CD4-positive, alpha-beta T cell treated with Interleukin-15 for 4 hours (primary cell): Measurements from ENCODE around the gene RNF166.
A peak's percentile ranks its signal among the peaks of the same experiment; 100 is the strongest.

Experiments
- DNase-seq: peaks from one replicate; pipeline ENCODE4 v3.0.0-alpha.2; 2020; ENCODE audit warnings: low spot score

The RNF166 gene

DNA sequence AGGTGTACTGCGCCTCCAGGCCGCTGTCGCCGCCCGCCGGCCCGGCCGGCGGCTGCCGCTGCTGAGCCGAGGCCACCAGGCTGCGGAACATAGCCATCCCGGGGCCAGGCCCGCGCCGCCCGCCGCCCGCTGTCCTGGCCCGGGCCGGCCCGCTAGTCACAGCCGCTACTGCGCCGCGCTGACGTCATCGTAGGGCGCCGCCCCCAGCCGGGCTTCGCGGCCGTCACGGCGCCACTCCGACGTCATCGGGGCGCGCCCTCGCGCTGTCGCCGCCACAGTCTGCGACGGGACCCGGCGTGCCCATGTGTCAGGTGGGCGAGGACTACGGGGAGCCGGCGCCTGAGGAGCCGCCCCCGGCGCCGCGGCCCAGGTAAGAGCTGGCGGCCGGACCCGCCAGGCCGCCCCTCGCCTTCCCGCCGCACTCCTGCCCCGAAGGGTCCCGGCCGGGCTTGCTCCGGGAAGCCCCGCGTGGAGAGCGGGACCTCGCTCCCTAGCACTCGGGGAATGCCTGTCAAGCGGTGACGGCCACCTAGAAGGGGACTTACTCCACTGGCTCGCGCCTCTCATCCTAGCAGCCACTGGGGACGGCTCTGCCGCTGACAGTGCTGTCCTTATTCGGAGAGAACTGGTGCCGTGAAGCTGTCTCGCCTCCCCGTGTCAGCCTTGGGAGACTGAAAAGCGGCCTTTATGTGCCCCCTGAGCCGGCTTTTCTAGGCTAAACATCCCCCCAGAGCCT lies at the start of gene RNF166, which contains the start of gene CTU2:
TSS of gene RNF166 (minus strand) at position 180 of the 736 bp plus-strand sequence. CDS start at position 97, 83 bp downstream.
TSS of gene CTU2 (plus strand) at position 275 of the 736 bp plus-strand sequence. CDS start at position 303, 28 bp downstream.
- peak; percentile 87 for DNase-seq

- DNase-seq: peak; percentile 26
These were observed 48.9 kb upstream of the RNF166 start for GRCh38 chr16:88754912-88755744.

GRCh38 chr16:88754109-88754911 lies 48.1 kb upstream of the RNF166 start:
- DNase-seq: no peak

DNA sequence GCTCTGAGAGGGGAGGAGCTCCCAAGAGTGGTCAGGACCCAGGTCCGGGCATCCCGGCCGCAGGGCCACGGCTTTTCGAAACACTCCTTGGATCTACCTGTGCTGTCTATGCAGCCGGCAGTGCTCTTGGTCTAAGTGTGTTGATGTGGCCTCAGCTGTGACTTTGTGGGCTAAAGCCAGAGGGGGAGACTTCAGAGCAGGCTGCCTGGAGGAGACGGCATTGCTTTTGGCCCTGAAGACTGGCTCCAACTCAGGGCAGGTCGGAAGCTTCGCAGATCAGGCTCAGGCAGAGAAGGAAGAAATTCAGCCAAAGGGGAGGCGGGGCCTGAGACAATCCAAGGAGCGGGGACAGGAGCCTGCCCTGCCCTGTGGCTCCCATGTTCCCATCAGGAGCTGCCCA lies 47.4 kb upstream of the RNF166 start:
- DNase-seq: no peak

DNA sequence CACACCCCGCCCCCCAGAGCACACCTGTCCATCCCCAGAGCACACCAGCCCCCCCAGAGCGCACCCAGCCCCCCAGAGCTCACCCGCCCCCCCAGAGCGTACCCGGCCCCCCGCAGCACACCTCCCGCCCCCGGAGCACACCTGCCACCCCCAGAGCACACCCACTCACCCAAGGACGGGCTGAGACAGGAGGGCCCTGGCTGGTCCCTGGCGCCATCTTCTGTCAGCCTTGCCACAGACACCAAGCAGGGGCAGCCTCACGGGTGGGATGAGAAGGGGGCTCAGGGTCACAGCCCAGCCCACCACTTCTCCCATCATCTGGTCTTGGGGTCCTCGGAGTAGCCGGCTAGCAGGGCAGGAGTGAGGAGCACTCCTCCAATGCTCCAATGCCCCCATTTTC lies 47.0 kb upstream of the RNF166 start:
- DNase-seq: no peak

DNA sequence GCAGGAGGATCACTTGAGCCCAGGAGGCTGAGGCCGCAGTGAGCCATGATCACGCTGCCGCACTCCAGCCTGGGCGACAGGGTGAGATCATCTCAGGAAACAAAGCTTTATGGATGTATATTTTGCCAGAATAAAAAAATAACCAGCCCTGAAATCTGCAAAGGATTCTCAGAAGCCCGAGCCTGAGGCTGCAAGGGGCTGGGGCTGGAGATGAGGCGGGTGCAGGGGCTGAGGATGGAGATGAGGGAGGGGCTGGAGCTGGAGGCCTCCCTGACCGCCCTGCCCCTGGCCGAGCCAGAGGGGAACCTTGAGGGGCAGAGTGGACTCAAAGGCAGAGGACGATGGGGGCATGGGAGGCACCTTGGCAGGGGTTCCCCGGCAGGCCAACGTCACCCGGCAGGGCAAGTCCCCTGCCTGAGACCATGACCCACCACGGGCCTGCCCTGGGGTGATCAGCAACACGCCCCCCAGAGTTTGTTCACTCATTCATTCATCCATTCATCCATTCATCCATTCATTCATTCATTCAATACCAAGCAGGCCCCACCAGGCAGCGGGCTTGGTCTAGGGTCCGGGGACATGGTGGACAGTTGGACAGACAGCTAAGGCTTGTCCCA lies 46.3 kb upstream of the RNF166 start:
- no peak for DNase-seq

DNA sequence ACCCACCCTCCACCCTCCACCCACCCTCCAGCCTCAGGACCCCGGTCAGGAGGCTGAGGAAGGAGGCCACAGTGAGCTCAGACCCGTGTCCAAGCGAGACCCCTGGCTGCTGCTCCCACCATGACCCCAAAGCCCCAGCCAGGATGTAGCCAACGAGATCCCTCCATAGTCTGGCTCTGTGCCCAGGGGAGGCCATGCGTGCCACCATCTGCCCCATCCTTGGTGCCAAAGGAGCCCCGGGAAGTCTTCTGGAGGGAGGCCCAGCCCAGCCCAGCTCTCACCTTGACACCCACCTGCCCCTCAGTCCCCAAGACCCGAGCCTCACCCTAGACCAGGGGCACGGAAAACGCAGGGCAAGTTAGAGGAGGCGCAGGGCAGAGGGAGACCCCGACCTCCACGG lies 44.6 kb upstream of the RNF166 start:
- no peak for DNase-seq

GRCh38 chr16:88749358-88749757 lies 43.1 kb upstream of the RNF166 start:
- no peak for DNase-seq

DNA sequence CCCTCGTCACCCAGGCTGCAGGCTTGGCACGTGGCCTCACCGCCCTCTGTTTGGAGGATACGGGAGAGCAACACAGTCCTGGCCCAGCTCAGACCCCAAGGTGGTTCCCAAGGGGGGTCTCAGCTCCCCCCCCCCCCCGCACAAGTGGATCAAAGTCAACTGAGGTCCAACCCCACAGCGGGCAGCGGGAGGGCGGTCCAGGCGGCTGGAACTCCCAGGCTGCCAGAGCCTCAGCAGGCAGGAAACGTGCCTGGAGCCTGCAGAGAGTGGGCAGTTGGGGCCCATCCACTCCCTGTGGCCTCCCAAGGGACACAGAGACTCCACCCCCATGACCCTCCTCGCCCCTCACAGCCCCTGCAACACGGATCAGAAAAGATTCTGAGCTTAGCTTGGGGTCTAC lies 42.2 kb upstream of the RNF166 start:
- no peak for DNase-seq

DNA sequence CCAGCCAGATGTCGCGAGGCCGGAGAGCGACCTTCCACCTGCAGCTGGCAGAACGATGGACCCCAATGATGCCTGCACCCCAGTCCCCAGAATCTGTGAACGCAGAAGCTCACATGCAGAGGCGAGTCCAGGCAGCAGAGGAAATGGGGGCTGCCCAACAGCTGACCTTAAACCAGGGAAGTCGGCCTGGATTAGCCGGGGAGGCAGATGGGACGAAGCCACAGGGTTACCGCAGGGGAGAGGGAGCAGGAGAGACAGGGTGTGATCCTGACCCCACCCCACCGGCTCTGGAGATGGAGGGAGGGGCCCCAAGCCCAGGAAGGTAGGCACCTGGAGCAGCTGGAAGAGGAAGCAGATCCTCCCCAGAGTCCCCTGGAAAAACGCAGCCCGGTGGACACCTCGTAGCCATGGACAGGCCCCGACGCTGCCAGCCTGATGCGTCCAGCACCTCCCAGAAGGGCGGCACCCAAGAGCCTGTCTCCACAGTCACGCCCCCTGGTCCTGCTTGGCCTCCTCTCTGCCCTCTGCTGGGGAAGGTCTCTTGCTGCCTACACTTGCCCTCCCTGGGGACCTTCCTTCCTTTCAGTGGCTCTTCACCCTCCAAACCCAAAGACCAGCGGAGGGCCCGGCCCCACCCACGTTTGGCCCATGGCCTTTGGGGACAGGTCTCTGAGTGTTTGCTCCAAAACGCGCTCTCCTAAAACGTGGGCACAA lies 41.5 kb upstream of the RNF166 start:
- peak; percentile 10 for DNase-seq

GRCh38 chr16:88746506-88746905 lies 40.3 kb upstream of the RNF166 start:
- DNase-seq: no peak

DNA sequence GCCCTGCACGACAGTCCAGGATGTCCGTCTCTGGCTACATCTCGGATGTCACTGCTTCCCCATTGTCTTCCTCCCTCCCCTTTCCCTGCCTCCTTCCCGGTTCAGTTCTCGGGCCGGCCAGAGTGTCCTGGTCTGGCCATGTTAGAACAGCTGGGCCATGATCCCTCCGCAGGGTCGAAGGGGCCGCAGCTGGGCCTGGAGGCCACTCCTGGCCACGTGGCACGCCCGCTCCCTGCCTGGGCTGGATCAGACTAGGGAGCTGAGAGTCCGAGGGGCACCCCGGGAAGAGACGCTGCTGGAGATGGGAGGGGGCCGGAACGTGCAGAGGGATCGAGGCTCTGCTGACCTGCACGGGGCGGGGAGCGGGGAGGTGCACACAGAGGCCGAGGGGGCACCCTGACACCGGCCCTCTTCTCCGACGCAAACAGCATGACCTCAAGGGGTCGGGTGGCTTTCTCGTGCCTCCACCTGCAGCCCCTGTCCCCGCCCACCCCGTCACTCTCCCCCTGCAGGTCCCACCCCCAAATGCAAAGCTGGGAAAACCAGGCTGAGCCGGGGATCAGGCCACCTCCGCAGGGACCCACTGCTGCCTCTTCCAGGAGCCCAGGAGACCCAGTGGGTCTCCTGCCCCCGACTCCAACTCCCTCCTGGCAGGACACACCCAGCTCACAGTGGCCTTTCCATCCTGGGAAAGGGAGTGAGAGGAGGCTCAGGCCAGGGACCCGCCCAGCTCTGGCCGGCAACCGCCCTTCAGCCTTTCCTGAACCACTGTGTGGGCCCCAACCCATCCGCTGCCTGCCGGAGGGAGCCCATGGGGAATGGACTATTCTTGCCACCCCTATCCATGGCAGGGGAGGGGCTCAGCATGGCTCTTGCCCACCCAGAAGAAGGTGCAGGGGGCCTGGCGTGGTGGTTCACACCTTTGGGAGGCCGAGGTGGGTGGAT lies 38.6 kb upstream of the RNF166 start:
- no peak for DNase-seq

GRCh38 chr16:88743693-88744576 lies 37.7 kb upstream of the RNF166 start:
- DNase-seq: peak; percentile 68

- no peak for DNase-seq
These were observed 36.8 kb upstream of the RNF166 start for GRCh38 chr16:88742896-88743605.

GRCh38 chr16:88741368-88741767 lies 35.2 kb upstream of the RNF166 start:
- no peak for DNase-seq

- no peak for DNase-seq
These were observed 34.5 kb upstream of the RNF166 start for GRCh38 chr16:88740727-88741055.

DNA sequence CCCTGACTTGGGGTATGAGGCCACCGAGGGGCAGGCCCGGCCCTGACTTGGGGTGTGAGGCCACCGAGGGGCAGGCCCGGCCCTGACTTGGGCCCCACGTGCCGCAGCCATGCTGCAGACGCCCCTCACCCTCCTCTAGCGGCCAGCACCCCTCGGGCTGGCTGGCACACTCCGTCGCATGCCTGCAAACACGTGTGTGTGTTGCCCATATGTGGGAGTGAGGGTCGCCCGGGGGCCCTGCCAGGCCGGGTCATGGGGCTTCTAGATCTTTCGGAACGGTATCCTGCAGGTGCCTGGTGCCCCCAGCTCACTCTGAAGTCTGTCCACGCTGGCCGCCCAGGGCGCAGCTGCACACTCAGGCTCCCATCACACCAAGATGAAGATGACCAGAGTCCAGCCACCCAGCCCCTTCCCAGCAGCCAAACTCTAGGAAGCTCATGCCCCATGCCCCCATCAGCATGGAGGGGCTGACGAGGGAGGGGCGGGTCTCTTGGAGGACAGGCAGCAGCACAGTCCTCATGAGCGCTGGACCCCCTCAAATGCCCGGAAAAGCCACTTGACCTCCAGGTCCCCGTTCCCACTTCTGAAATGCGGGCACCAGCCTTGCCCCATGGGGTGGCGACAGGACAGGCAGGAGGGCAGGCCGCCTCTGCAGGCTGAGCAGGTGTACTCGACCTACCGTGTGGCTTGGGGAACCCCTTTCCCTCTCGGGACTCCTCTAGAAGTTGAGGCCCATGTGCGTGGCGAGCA lies 33.9 kb upstream of the RNF166 start:
- no peak for DNase-seq
